Measurements from ENCODE around the gene GLCCI1.

GRCh38 chr7:7972922-7973594, 4.5 kb downstream of the GLCCI1 start:
- TF ChIP-seq EZH2 (IDR thresholded peaks at IDR 0.05) (no peak), POLR2AphosphoS5 (IDR thresholded peaks at IDR 0.05; ENCODE audit: borderline replicate concordance, low read depth, low read length) (no peak)

Data from SK-N-MC (cell line).